Thoracic aorta (tissue), 2 donors: ENCODE results near the gene RNASE7. TPM values are rescaled to one million over a fixed set of nuclear protein-coding genes. Genes with fewer than 3 reads are reported as not detected.

ENCODE experiments used
- ATAC-seq: fragments of 150-250 bp; one replicate; pipeline ENCODE4 v1.8.0; 2017; ENCODE audit warnings: low read depth; ENCODE audit not compliant: insufficient number of reproducible peaks, low FRiP score
- DNase-seq: peaks from one replicate; pipeline ENCODE4 v3.0.0-alpha.2; 2020; ENCODE audit warnings: low spot score
- H3K27ac ChIP-seq, 2 donors: fragments of 200-600 bp; sonication (generic); 1 replicate in 1 of 2; 2 replicates in 1 of 2; pipeline ENCODE4 v1.5.1; 2016; ENCODE audit warnings: mild to moderate bottlenecking in 2 of 2, moderate library complexity in 2 of 2
- H3K27me3 ChIP-seq: fragments of 200-600 bp; sonication (generic); replicated peaks from 2 replicates; pipeline ENCODE4 v1.6.0; 2016; ENCODE audit warnings: mild to moderate bottlenecking; ENCODE audit not compliant: insufficient read depth
- H3K36me3 ChIP-seq: fragments of 200-600 bp; sonication (generic); one replicate; pipeline ENCODE4 v1.5.1; 2016
- H3K4me1 ChIP-seq, 2 donors: fragments of 200-600 bp; sonication (generic); 1 replicate in 1 of 2; 2 replicates in 1 of 2; pipeline versions ENCODE4 v1.5.1 to v1.6.0; 2016; ENCODE audit warnings: low read depth in 2 of 2, mild to moderate bottlenecking in 1 of 2; ENCODE audit not compliant: control insufficient read depth in 1 of 2
- H3K4me3 ChIP-seq: fragments of 200-600 bp; sonication (generic); 2 replicates; pipeline ENCODE4 v1.5.1; 2016; ENCODE audit warnings: mild to moderate bottlenecking
- H3K9me3 ChIP-seq: fragments of 200-600 bp; sonication (generic); 2 replicates; pipeline ENCODE4 v1.5.1; 2016
- CTCF ChIP-seq: fragments of 200-600 bp; sonication (generic); IDR thresholded peaks from one replicate; pipeline ENCODE4 v1.5.1; 2019; ENCODE audit warnings: antibody characterized with exemption
- total RNA-seq, 2 donors: library from RNA; depleted of rRNA; stranded (reverse); fragments of >200 nt; gene quantifications; one replicate each; pipeline versions ENCODE4 v1.1.0 to v1.2.3, GENCODE V29; 2016

The RNASE7 gene
- total RNA-seq, 2 donors from 2014 or later = 0.27 TPM; not detected in 1

DNA sequence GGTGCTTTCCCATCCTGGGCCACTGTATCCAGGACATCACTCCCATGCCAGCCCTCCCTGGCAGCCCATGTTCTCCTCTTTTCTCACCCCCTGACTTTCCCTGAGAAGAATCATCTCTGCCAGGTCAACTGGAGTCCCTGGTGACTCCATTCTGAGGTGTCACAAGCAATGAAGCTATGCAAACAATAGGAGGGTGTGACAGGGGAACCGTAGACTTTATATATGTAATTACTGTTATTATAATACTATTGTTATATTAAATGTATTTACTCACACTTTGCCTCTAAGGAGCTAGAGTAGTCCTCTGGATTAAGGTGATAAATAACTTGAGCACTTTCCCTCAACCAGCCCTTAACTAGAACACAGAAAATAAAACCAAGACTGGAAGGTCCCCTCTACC lies 47.1 kb downstream of the RNASE7 start:
- H3K27ac ChIP-seq = no peak overlapping the region
- DNase-seq (no peak), ATAC-seq (no peak)
- H3K4me3 ChIP-seq = no peak overlapping the region
- no peak for TF ChIP-seq CTCF
- H3K36me3 ChIP-seq = peaks cover 36% of the 10 kb centered on the region
- no peaks in the 10 kb centered on the region for H3K27me3 ChIP-seq
- H3K9me3 ChIP-seq = no peaks in the 10 kb centered on the region
- peaks cover 0 to 4% of the 10 kb centered on the region in 2 donors for H3K4me1 ChIP-seq

DNA sequence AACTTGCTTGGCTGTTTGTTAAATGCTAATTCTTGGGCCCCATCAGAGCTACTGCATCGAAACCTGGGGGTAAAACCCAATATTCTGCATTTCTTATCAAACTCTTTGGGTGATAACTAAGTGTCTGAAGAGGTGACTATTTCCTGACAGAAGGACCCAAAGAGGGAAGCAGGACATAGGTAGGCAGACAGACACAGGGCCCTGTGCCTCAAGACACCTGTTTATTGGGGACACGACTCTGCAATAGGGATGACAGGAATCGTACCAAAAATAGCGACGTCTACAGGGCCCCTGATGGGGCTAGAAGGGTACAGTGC lies 47.7 kb downstream of the RNASE7 start:
- no peaks in the 10 kb centered on the region for H3K9me3 ChIP-seq
- peaks cover 0 to 4% of the 10 kb centered on the region in 2 donors for H3K4me1 ChIP-seq
- no peak overlapping the region for H3K4me3 ChIP-seq
- DNase-seq (no peak), ATAC-seq (no peak)
- no peak for TF ChIP-seq CTCF
- no peaks in the 10 kb centered on the region for H3K27me3 ChIP-seq
- peaks cover 31% of the 10 kb centered on the region for H3K36me3 ChIP-seq
- peak overlapping the region in 1 of 2 donors; percentile 20 for H3K27ac ChIP-seq

DNA sequence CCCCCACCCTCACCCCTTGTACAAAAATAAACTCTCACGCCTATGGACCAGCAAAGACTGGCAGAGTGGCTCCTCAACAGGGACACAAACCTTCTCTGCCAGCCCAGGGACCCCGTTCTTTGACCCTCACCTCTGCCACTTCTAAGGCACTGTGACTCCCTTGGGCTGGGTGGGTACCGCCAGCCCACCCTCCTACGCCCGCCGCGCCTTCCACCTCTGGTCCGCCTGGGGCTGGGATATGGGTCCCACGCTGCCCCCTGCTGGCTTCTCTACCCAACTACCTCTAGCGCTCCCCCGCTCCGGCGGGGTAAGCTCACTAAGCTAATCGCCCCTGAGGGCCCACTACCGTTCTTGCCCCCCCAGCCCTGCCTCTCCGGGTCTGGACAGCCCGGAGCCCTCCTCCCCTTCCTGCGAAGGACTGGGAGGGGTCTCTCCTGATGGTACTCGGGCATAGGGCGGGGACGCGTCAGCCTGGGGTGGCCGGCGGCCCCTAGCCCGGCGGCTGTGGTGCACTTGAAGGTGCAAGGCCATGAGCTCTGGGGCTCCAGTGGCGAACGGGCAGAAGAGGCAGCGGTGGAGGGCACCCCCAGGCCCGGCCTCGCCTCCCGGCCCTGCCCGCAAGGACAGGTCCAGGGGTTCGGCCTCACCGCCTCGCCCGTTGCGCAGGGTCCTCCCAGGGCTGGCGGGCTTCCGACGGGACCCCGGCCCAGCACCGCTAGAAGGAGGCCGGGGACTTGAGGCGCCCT lies 48.2 kb downstream of the RNASE7 start:
- ATAC-seq = no peak
- no peaks in the 10 kb centered on the region for H3K9me3 ChIP-seq
- peak; percentile 46 for TF ChIP-seq CTCF
- H3K4me3 ChIP-seq = no peak overlapping the region
- DNase-seq = no peak
- H3K27ac ChIP-seq = peak overlapping the region in 1 of 2 donors; percentile 20
- H3K27me3 ChIP-seq = no peaks in the 10 kb centered on the region
- H3K4me1 ChIP-seq = peaks cover 0 to 4% of the 10 kb centered on the region in 2 donors
- peaks cover 25% of the 10 kb centered on the region for H3K36me3 ChIP-seq

DNA sequence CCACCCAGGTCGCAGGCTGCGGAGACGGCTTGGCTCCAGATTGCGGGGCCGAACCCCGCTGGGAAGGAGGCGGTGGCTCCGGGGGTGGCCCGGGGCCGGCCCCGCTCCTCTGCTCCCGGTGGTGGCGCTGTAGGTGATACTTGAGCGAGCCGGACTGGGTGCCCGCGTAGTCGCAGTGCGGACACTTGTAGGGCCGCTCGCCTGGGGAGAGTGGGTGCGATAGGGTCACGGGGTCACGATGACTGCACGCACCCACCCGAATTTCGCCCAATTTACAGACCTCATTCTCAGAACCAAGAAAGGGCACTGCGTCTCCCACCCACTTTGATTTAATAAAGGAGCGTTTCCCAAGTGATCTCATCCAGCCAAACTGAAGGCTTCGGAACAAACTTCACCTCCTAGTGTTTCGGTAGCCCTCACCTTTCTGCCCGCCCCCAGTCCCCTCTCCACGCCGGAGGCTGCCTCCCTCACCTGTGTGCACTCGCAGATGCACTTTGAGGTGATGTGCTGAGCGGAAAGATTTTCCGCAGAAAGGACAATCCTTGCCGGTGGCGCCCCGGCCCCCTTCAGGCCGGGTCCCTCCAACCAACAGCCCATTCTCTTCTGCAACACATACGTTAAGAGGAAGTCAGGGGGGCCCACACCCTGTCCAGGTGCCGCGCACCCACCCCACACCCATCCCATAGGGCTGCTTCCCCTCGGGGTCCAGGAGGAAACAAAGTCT lies 48.9 kb downstream of the RNASE7 start:
- Histone ChIP-seq H3K27ac (no peak overlapping the region), H3K36me3 (peaks cover 20% of the 10 kb centered on the region), H3K4me3 (no peak overlapping the region), H3K9me3 (no peaks in the 10 kb centered on the region), H3K4me1 (peaks cover 0 to 4% of the 10 kb centered on the region in 2 donors), H3K27me3 (no peaks in the 10 kb centered on the region)
- TF ChIP-seq CTCF = no peak
- ATAC-seq = no peak
- no peak for DNase-seq

- DNase-seq (no peak), ATAC-seq (no peak)
- Histone ChIP-seq H3K4me1 (peaks cover 0 to 4% of the 10 kb centered on the region in 2 donors), H3K9me3 (no peaks in the 10 kb centered on the region), H3K27ac (no peak overlapping the region), H3K4me3 (no peak overlapping the region), H3K36me3 (peaks cover 20% of the 10 kb centered on the region), H3K27me3 (no peaks in the 10 kb centered on the region)
- no peak for TF ChIP-seq CTCF
These were observed 49.7 kb downstream of the RNASE7 start for GRCh38 chr14:21091821-21092272.
